GM10847 (cell line): ENCODE data around the gene SFMBT2.

Experiments used
- POLR2A ChIP-seq: IDR thresholded peaks from 2 replicates; pipeline ENCODE4 v1.6.1; 2011; ENCODE audit not compliant: insufficient read length; ENCODE audit errors: extremely low read depth

The SFMBT2 gene

GRCh38 chr10:7260412-7260900, 150.4 kb downstream of the SFMBT2 start:
- TF ChIP-seq POLR2A = no peak

DNA sequence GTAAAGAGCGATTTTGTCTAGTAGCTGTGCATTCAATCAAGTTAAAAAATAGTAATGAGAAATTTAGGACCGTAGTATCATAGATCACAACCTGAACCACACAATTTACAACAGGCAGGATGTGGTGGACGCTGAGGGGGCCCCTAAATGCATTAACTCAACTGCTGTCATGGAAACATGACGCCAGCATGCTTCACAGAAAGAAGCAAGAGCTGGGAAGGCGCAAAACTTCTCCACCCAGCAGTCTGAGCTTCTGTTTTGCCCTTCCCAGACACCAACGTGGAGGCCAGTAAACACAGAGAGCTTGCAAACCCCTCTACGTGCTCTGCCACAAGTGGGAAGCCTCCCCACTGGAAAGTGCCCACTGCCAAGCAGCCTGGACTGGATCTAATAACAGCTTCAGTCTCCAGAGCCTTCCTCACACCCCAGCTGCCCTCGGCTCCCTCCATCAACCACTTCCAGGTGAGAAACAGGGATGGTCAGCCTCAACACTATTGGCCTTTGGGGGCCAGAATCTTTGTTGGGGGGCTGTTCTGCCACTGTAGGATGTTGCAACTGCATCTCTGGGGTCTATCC, 151.8 kb downstream of the SFMBT2 start:
- no peak for TF ChIP-seq POLR2A

DNA sequence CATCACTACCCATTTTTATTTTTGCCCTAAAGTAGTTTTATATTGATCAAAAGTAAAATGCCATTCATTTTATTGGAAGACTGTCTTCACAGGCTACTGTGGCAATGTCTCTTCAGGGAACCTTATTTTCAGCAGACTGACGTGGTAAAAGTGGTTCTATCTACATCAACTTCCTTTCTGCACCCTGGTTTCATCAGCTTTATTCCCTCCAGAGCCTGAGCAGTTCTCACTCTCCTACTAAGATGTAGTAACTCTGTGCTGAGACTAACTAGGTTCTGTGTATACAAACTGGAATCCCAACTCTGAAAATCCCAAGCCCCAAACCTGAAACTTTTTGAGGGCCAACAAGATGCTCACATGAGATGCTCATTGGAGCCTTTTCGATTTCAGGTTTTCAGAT, 155.3 kb downstream of the SFMBT2 start:
- no peak for TF ChIP-seq POLR2A

DNA sequence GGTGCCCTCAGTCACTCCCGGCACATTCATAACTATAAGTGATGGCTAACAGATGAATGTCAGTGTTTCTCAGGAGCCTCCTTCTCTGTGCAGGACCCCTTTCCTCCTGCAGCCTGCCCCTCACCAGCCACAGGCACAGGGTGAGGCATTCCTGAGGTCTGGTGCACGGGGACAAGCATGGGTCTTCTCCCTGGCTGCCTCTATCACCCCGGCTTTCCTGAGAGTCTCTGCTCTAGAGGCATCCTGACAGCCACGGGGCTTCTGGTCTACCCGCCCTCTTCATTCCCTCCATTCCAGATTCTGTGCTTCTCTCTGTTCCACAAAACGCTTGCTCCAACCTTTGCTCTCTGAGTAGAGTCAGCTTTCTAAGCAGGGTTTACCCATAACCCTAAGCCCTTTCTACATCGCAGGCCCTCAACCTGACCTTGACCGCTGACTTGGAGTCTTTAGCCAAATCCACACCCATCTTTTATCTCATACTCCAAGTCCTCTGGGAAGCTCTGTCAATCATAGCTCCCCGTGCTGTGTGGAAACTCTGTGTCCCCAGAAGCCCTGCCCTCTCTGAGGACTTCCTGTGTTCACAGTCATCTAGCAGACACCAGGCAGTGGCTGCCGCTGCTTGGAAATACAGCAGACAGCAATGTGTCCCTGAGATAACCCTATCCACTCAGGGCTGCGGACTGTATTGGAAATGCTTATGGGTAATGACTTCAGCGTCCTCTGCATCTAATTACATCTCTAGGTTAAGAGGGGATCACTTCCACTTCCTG, 159.0 kb downstream of the SFMBT2 start:
- no peak for TF ChIP-seq POLR2A

DNA sequence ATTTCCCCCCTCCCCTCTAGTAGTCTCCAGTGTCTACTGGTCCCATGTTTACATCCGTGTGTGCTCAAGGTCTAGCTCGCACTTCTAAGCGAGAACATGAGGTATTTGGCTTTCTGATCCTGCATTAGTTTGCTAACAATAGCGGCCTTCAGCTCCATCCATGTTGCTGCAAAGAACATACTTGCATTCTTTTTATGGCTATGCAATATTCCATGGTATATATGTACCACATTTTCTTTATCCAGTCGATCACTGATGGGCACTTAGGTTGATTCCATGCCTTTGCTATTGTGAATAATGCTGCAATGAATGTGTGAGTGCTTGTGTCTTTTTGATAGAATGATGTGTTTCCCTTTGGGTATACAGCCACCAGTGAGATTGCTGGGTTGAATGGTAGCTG, 160.6 kb downstream of the SFMBT2 start:
- no peak for TF ChIP-seq POLR2A

GRCh38 chr10:7248585-7249164, 162.2 kb downstream of the SFMBT2 start:
- no peak for TF ChIP-seq POLR2A

- no peak for TF ChIP-seq POLR2A
These were observed 162.7 kb downstream of the SFMBT2 start for GRCh38 chr10:7248148-7248547.

GRCh38 chr10:7245505-7245904, 165.3 kb downstream of the SFMBT2 start:
- TF ChIP-seq POLR2A = no peak

GRCh38 chr10:7243873-7244272, 167.0 kb downstream of the SFMBT2 start:
- TF ChIP-seq POLR2A = no peak

DNA sequence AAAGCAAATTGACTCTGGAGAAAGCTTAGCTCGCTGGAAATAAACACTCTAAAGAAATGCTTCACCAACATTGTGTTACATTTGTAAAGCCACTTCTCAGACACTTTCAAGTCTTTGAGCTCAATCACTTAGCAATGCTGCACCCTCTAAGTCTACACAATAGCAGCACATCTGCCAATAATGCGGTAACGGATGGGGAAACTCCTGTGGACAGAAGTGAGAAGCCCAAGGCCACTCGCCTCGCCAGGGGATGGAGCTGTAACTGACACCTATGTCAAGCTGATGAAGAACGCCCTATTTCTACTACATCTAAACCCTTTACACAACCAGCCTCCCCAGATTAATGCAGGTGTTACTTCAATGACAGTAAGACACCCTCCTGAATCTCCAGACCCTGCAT, 167.7 kb downstream of the SFMBT2 start:
- no peak for TF ChIP-seq POLR2A

DNA sequence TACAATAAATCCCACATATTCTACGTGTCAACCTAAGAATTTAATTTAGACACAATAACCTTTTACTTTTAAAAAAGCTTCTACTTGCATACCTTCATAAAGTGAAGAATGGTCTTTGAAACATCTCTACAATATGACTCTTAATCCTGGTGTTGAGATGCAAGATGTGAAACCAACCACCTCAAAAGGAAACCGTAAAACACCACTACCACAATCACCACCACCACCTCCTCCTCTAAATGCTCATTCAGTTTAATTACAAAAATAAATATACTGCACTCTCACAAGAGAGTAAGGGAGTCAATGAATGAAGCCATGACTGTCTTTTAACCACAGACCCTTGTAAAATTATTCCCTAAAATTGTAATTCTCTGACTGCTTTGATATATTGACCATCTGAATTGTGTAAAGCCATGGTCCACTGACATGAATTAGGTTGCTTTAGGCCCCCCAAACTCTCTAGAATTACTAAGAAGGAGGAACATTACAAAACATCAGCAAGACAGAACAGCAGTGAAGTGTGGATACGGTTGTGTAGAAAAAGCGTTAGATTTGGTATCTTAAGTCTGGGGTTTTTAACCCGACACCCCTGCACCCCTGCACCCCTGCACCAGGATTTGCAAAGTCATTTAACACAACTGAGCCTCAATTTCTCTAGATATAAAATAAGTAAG, 171.4 kb downstream of the SFMBT2 start:
- no peak for TF ChIP-seq POLR2A

GRCh38 chr10:7235376-7235775, 175.5 kb downstream of the SFMBT2 start:
- TF ChIP-seq POLR2A = no peak

- no peak for TF ChIP-seq POLR2A
These were observed 176.7 kb downstream of the SFMBT2 start for GRCh38 chr10:7234109-7234508.

- no peak for TF ChIP-seq POLR2A
These were observed 177.4 kb downstream of the SFMBT2 start for GRCh38 chr10:7233259-7233991.

- TF ChIP-seq POLR2A = no peak
These were observed 179.1 kb downstream of the SFMBT2 start for GRCh38 chr10:7231509-7232414.

DNA sequence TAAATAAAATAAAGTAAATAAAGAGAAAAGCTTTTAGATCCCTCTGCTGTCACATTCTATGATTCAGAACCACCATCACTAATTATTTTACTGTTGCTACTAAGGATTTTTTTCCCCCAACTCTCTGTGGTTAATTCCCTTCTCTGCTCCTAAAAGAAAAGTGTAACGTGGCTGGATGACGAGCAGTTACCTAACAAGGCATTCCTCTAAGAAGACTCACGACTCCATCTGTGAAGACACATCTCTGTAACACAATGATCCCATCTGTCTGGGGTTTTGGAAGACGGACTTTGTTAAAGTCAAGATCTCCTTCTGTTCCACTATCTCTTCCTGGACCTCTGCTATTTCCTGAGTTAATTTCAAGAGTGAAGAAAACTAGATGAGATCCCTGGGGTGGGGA, 179.9 kb downstream of the SFMBT2 start:
- TF ChIP-seq POLR2A = no peak
